ENCODE measurements around the gene FRMD1.
A peak's percentile ranks its signal among the peaks of the same experiment; 100 is the strongest.

The FRMD1 gene

DNA sequence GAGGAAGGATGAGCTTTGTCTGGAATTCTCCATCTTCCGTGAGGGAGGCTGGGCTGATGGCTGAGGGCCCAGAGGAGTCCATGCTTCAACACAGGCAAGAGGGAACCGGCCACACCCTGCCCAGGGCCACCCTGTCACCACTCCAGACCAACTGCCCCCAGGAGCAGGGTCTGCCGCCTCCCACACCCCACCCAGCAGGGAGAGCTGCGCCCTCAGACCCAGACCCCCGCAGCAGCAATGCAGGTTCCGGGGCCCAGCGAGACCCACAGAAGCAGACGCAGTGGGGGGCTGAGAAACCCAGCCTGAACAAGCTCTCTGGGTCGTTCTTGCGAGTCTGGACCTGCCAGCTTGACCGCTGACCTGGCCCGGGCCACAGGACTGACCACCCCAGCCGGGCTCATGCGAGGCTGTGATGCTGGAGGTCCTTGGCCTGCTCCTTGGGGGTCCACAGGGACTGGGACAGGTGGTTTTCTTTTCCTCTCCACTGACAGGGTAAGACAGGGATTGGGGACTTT, 25.0 kb downstream of the FRMD1 start:
- DNase-seq: no peak

DNA sequence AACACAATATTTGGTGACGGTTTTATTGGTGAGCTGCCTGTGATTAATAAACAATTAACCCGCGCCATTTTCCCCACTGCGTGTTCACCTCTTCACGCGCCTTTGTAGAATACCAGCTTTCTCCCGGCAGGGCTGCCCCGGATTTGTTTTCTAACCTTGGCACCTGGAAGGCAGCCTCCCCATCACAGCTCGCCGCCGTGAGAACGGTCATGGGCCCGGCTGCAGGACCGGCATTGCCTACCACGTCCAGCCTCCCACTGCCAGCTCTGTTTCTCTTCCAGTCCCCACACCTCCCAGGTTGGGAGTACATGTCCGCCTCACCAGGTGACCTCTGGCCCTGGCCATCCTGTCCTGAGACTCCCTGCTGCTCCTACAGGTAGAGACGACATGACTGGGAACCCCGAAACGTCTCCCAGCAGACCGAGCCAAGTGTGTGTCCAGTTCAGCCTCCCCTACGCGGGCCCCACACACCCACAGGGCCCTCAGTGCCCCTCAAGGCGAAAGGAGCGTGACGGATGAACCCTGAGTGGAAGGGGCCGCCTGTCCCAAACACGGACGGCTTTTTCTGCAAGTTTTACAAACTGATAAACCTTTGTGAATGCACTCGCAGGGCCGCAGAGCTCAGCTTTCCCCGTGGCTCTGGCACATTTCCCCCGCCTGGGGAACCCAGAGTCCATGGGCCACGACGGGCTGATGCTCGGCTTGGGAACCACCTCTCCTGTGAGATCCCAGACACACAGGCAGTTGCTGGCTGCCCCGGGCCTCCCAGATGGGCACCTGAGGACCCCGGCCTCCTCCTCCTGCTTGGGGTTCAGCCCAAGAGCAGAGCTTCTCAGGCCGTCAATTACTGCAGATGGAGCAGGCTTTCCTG, 25.7 kb downstream of the FRMD1 start:
- no peak for DNase-seq

DNA sequence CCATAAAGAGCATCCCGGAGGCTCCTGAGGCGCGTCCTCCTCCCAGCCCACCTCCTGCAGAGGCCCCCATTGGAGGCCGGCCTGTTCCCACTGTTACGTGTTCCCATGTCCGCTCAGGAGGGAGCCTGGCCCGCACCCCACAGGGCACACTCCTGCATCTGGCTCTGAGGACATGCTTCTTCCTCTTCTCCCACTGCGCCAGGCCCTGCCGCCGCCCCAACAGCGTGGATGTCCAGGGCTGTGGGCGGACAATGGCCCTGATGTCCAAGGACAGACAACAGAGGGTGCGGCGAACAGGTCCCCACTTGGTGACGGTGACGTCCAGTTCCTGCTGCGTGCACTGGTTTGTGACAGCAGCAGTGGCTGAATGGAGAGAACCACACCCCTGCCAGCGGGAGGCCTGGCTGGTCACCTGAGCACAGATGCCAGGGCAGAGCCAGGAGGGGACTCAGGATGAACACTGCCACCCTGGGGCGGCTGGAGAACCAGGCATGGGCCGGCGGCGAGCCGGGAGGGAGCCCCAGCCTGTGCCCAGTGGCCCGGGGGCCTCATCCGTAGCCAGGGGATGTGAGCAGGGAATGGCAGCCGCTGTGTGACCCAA, 26.6 kb downstream of the FRMD1 start:
- no peak for DNase-seq

DNA sequence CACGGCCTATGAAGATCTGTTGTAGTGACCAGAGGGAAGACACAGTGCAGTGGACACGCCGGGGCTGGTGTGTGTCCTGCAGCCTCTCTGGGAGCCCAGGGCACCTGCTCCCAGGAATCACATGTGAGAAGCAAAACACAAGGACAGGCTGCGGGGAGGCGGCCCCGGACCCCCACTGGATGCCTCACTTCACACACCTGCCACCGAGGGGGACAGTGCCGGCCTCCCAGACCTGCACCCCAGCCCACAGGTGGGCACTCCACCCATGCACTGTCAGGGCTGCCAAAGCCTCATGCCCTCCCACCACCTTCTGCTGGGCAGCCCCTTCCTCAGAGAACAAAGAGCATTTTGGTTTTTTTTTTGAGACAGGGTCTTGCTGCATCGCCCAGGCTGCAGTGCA, 27.4 kb downstream of the FRMD1 start:
- DNase-seq: no peak

DNA sequence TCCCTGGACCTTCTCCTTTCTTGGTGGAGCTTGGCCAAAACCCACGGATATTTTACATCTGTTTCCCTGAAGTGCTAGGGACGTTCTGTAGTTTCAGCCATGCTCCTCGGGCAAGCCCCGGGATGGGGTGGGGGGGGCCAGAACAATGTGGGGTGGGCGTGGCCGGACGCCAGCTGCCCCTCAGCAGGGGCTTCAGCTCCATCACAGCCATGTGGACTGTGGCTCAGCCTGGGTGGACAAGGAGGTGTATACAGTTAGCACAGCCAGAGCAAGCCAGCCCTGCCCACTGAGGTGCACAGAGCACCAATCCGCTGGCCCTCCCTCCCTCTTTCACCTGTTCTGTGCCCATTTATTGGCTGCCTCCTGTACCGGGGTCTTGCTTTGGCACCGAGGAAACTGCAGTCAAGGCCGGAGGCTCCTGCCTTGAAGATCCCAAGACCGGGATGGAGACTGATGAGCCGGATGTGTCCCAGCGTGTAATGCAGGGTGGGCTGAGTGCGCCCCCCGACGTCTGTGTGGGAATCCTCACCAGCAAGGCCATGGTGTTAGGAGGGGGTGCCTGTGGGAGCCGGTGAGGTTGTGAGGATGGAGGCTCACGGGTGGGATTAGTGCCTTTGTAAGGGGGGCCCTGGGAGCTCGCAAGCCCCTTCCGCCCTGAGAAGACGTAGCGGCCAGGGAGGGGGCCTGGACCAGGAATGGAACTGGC, 28.0 kb downstream of the FRMD1 start:
- DNase-seq: peak; percentile 11

DNA sequence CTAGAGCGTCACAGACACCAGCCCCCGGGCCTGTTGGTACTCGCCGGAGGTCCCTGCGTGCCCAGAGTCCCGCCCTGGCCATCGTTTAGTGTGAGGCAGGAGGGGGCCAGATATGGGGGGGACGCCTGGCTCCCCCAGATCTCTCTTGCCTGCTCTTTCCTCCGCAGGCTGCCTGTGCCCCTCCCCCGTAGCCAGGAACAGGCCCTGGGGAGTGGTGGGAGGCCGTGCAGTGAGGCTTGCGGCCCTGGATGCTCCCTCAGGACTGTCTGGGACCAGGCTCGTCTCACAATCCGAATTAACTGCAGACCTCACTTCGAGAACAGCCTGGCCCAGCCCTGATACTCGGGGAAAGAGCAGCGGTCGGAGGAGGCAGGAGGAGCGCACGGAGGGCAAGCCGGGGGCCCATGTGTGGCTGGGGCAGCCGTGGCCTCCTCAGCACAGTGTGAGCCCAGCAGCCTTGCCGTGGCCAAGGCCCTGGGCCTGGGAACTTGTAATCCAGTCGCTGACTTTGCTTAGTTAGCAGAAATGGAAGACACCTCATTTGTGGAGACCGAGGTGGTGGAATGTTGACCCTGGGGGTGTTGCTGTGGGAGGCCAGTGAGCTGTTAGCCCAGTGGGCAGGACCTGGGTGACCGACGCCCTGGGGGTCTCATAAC, 28.7 kb downstream of the FRMD1 start:
- no peak for DNase-seq

- no peak for DNase-seq
These were observed 29.2 kb downstream of the FRMD1 start for GRCh38 chr6:168049706-168050224.

DNA sequence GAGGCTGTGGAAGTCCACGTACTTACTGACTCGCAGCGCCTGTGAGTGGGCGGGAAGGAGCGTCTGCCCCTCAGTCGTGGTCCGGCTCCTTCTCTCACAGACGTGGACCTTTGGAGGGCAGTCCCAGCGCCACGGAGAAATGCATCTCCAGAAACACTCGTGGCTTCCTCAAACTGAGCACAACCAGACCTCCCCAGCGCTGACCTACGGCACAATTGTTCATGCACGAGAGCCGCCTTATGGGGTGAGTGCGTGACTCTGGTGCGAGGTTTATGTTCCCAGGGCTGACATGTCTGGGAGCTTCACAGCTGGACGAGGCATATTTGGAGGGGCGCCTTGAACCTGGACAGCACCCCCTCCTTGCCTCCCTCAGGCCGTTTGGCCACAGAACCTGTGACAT, 29.7 kb downstream of the FRMD1 start:
- DNase-seq: no peak

GRCh38 chr6:168048724-168049025, 30.3 kb downstream of the FRMD1 start:
- DNase-seq: no peak

DNA sequence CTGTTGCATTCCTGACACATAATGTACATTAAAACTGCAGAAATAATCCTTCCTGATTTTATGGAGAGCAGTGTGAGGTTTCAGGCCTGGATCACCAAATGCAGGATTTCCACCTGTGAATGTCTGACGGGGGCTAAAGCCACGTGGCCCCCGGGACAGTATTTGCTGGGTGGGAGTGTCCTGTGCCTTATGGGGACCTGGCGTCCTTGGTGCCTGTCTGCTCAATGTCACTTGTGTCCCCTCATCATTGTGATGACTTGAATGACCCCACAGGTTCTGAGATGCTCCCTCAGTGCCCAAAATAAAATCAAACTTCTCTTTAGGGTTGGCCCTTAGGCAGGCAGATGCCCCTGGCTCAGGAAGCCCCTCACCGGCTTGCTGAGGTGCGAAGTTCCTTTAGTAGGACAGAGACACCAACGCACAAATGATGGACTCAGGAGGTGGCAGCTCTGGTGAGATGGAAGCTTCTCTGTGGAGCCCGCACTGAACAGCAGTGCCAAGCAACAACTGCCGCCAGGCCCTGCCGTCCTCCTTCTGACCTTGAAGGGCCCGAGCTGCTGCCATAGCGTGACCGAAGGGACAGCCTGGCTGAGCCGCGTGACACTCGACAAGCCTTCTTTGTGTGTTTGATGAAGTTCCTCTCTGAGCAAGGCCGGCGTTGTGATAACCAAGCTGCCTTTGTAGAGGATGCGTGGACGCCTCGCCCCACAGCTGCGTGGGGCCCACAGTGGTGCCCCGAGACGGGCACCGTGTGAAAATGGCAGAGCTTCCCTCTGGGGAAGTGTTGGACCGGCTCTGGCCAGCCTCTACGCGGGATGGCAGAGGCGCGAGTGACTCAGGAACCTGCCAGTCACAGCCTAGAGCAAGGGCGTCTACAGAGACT, 30.9 kb downstream of the FRMD1 start:
- DNase-seq: no peak

- DNase-seq: no peak
These were observed 32.3 kb downstream of the FRMD1 start for GRCh38 chr6:168046696-168047095.

DNA sequence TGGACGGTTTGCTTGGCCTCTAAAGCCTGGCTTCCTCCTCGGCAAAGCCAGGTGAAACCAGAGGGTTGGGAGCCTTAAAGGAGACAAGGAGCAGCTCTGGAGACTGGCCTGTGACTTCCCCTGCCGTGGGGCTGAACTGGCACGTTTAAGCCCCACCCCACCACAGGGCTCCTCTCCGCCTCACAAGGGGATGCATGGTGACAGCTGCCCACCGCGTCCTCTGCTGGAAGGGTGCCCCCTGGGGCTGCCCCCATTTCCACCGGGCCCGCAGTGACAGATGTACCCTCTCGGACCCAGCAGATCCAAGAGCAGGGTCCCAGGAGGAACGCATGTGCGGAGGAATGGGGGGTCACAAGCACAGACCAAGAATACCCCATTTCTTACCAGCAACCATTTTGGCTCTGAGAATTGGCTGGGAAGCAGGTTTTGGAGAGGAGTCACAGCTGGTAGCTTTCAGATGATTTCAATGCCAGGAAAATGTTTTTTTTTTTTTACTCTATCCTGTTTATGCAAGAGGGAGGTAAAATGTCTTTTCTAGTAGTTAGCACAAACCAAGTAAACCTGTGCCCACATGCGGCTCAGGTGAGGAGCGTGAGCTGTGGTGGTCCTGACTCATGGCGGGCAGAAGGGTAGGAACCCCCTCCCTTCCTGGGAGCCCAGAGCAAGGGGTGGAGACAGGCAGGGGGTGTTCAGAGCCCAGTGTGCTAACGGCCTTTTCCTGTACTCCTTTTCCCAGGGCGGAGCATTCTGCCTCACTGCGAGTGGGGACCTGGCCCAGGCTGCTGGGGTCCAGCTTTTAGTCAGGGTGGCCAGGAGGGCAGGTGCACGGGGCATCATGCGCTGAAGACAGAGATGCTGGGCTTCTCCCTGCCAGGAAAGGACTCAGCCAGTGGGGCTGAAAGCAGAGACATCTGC, 33.0 kb downstream of the FRMD1 start:
- DNase-seq: no peak

DNA sequence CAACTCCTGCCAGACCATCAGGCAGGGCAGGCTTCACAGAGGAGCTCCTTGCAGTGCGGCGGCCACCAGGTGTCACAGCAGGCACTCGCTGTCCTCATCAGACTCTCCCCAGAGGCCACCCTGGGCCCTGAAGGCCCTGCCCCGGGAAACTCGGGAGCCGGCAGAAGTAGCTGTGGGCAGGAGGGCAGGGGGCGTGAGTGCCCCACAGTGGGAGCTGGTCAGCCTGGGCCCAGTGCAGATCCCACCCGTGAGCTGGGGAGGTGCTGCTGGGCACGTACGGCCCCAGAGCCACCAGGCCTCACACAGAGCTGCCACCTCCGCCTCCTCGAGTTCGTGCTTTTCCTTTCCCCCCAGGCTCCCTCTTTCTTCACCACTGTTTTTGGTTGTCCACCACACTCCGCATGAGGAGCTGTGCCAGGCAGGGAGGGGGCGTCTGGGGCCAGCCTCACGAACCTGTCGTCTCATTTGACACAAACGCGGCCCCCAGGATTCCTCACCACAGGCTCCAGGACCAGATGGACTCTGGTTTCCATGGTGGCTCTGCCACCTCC, 33.8 kb downstream of the FRMD1 start:
- no peak for DNase-seq

- no peak for DNase-seq
These were observed 34.4 kb downstream of the FRMD1 start for GRCh38 chr6:168044521-168045130.

DNA sequence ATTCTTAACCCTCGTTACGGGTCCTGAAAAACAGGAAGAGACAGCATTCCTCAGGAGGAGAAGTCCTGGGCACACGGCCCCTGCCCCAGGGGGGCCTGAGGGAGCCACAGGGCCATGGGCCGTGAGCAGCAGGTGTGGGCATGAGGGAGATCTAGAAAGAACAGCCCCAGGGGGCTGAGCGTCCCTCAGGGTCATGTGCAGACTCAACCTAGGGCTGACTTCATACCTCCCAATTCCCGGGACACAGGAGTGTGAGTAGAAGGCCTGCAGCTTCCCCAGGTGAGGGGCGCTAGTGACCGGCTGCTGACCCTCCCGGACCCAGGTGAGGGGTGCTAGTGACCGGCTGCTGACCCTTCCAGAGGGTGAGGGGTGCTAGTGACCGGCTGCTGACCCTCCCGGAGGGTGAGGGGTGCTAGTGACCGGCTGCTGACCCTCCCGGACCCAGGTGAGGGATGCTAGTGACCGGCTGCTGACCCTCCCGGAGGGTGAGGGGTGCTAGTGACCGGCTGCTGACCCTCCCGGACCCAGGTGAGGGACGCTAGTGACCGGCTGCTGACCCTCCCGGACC, 35.1 kb downstream of the FRMD1 start:
- DNase-seq: no peak

- no peak for DNase-seq
These were observed 35.7 kb downstream of the FRMD1 start for GRCh38 chr6:168043193-168043847.

DNA sequence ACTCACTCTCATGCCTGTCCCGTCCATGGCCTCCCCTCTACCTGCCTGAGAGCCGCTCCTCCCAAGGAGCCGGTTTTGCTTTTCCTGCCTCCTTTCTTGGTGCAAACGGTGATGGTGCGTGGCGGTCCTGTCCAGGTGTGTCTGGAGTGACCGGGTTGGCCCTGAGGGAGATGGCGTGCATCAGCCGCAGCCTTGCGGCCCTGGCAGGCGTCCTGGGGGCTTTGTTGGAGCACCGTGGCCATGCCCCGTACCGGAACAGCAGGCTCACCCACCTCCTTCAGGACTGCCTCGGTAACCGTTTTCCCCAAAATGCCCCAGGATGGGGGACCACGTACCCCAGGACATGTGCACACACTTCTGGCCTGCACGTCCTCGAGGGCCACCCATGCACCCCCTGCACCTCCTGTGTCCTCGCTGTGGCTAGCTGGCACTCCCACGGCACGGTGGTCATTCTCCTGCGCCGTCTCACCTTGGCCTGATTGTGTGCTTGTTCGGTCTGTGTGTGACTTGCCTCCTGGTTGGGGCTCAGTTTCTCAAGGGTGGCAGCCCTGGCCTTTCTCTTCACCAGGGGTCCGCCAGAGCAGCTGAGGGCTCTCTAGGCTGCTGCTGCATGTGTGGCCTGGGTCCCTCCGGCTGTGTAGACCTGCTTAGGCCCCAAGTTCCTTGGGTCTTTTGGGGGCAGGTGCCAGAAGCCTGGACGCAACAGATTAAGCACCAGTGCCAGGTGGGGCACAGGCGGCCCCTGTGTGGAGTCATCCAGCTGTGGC, 36.4 kb downstream of the FRMD1 start:
- DNase-seq: no peak

DNA sequence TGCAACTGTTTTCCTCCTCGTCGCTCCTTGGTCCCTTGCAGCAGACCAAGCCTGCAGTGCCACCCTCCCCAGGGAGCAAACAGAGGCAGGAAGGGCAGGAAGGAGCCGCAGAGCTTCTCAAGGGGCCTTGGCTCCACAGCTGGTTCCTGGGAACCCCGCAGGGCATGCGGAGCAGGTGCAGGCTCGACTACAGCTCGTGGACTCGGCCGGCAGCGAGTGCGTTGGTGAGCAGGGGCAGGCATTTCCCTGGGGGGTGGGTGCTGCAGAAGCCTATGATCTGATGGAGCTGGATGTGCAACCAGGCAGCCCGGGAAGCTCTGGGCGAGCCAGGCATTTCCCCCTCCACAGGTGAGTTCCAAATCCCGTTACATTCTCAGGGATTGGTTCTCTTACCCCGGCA, 37.1 kb downstream of the FRMD1 start:
- no peak for DNase-seq

All from hematopoietic multipotent progenitor cell treated with erythropoietin and hydrocortisone succinate and interleukin-3 and kit ligand, for 4 days (in vitro differentiated cells).